Dendritic cell treated with granulocyte-macrophage colony-stimulating factor and Interleukin-4, amounts not matched to agents 40 ng/mL and 50 ng/mL, for 4 days (primary cell): ENCODE data around the gene CNIH4.
"Not testable (repeated sequence)": the region's sequence is repeated elsewhere in the genome, so short reads cannot be mapped to it uniquely, and the experiment has no call there.

Source experiments
- H3K27ac Mint-ChIP-seq: one replicate; pipeline ENCODE4 v1.8.0; 2022; ENCODE audit warnings: mild to moderate bottlenecking, mixed read lengths
- H3K27me3 Mint-ChIP-seq: one replicate; pipeline ENCODE4 v1.8.0; 2022; ENCODE audit warnings: mild to moderate bottlenecking, mixed read lengths
- H3K36me3 Mint-ChIP-seq: one replicate; pipeline ENCODE4 v1.8.0; 2022; ENCODE audit warnings: low read depth, mixed read lengths
- H3K4me1 Mint-ChIP-seq: one replicate; pipeline ENCODE4 v1.8.0; 2022; ENCODE audit warnings: low read depth, mixed read lengths
- H3K4me3 Mint-ChIP-seq: one replicate; pipeline ENCODE4 v1.8.0; 2022; ENCODE audit warnings: mild to moderate bottlenecking, moderate library complexity, mixed read lengths
- H3K9me3 Mint-ChIP-seq: one replicate; pipeline ENCODE4 v1.8.0; 2022; ENCODE audit warnings: mixed read lengths
- intact Hi-C: fragments of 100-400 bp; cut with micrococcal nuclease; formaldehyde crosslinking; loops from one replicate; pipeline ENCODE4 v1.15.0; 2022

CNIH4 gene

GRCh38 chr1:224399887-224400286 is 43.2 kb downstream of the CNIH4 start:
- intact Hi-C loops, result no loop called here
- Mint-ChIP-seq H3K27ac (no peak overlapping the region), H3K27me3 (no peaks in the 10 kb centered on the region), H3K36me3 (peaks cover 96% of the 10 kb centered on the region), H3K4me3 (no peak overlapping the region), H3K4me1 (no peaks in the 10 kb centered on the region), H3K9me3 (no peaks in the 10 kb centered on the region)

- no peaks in the 10 kb centered on the region for H3K9me3 Mint-ChIP-seq
- no peak overlapping the region for H3K4me3 Mint-ChIP-seq
- H3K27ac Mint-ChIP-seq, result no peak overlapping the region
- H3K4me1 Mint-ChIP-seq, result peaks cover 8% of the 10 kb centered on the region
- H3K36me3 Mint-ChIP-seq, result peaks cover 96% of the 10 kb centered on the region
- intact Hi-C loops, result no loop called here
- H3K27me3 Mint-ChIP-seq, result no peaks in the 10 kb centered on the region
These were observed 45.9 kb downstream of the CNIH4 start for GRCh38 chr1:224402472-224403036.

GRCh38 chr1:224404916-224405603 is 48.4 kb downstream of the CNIH4 start:
- H3K27ac Mint-ChIP-seq, result no peak overlapping the region
- peaks cover 95% of the 10 kb centered on the region for H3K36me3 Mint-ChIP-seq
- H3K9me3 Mint-ChIP-seq, result no peaks in the 10 kb centered on the region
- H3K4me1 Mint-ChIP-seq, result peaks cover 8% of the 10 kb centered on the region
- H3K27me3 Mint-ChIP-seq, result no peaks in the 10 kb centered on the region
- intact Hi-C loops, result no loop called here
- no peak overlapping the region for H3K4me3 Mint-ChIP-seq

- Mint-ChIP-seq H3K9me3 (no peaks in the 10 kb centered on the region), H3K36me3 (peaks cover 99% of the 10 kb centered on the region), H3K4me3 (no peak overlapping the region), H3K4me1 (peaks cover 8% of the 10 kb centered on the region), H3K27me3 (no peaks in the 10 kb centered on the region), H3K27ac (no peak overlapping the region)
- intact Hi-C loops, result no loop called here
These were observed 48.9 kb downstream of the CNIH4 start for GRCh38 chr1:224405604-224405970.

- Mint-ChIP-seq H3K9me3 (no peaks in the 10 kb centered on the region), H3K27ac (no peak overlapping the region), H3K4me3 (no peak overlapping the region), H3K36me3 (peaks cover 99% of the 10 kb centered on the region), H3K27me3 (no peaks in the 10 kb centered on the region), H3K4me1 (peaks cover 8% of the 10 kb centered on the region)
- intact Hi-C loops, result no loop called here
These were observed 49.5 kb downstream of the CNIH4 start for GRCh38 chr1:224406216-224406615.

GRCh38 chr1:224407571-224408293 is 51.1 kb downstream of the CNIH4 start:
- Mint-ChIP-seq H3K27me3 (no peaks in the 10 kb centered on the region), H3K36me3 (peaks cover 99% of the 10 kb centered on the region), H3K27ac (no peak overlapping the region), H3K9me3 (no peaks in the 10 kb centered on the region), H3K4me3 (no peak overlapping the region), H3K4me1 (peaks cover 8% of the 10 kb centered on the region)
- intact Hi-C loops, result no loop called here

GRCh38 chr1:224408294-224408590 is 51.6 kb downstream of the CNIH4 start:
- intact Hi-C loops, result no loop called here
- Mint-ChIP-seq H3K9me3 (no peaks in the 10 kb centered on the region), H3K4me3 (no peak overlapping the region), H3K27me3 (no peaks in the 10 kb centered on the region), H3K36me3 (peaks cover 99% of the 10 kb centered on the region), H3K4me1 (peaks cover 8% of the 10 kb centered on the region), H3K27ac (no peak overlapping the region)

GRCh38 chr1:224411766-224412165 is 55.1 kb downstream of the CNIH4 start:
- H3K36me3 Mint-ChIP-seq, result peaks cover 96% of the 10 kb centered on the region
- intact Hi-C loops, result no loop called here
- H3K27ac Mint-ChIP-seq, result no peak overlapping the region
- no peaks in the 10 kb centered on the region for H3K27me3 Mint-ChIP-seq
- H3K9me3 Mint-ChIP-seq, result no peaks in the 10 kb centered on the region
- H3K4me1 Mint-ChIP-seq, result no peaks in the 10 kb centered on the region
- no peak overlapping the region for H3K4me3 Mint-ChIP-seq

GRCh38 chr1:224420106-224420505 is 63.4 kb downstream of the CNIH4 start:
- Mint-ChIP-seq H3K4me3 (no peak overlapping the region), H3K27me3 (no peaks in the 10 kb centered on the region), H3K36me3 (peaks cover 93% of the 10 kb centered on the region), H3K27ac (no peak overlapping the region), H3K4me1 (peaks cover 5% of the 10 kb centered on the region), H3K9me3 (no peaks in the 10 kb centered on the region)
- intact Hi-C loops, result loop anchor here (5.0 kb wide), 2 partner anchors 33 to 37 kb away; no protein-coding TSS in a partner anchor

- no peaks in the 10 kb centered on the region for H3K27me3 Mint-ChIP-seq
- H3K4me3 Mint-ChIP-seq, result no peak overlapping the region
- H3K36me3 Mint-ChIP-seq, result peaks cover 84% of the 10 kb centered on the region
- intact Hi-C loops, result no loop called here
- peaks cover 13% of the 10 kb centered on the region for H3K4me1 Mint-ChIP-seq
- H3K27ac Mint-ChIP-seq, result no peak overlapping the region
- no peaks in the 10 kb centered on the region for H3K9me3 Mint-ChIP-seq
These were observed 68.7 kb downstream of the CNIH4 start for GRCh38 chr1:224425279-224425884.

- Mint-ChIP-seq H3K36me3 (peaks cover 83% of the 10 kb centered on the region), H3K4me1 (peaks cover 18% of the 10 kb centered on the region)
- H3K4me3 Mint-ChIP-seq, H3K27ac Mint-ChIP-seq, H3K27me3 Mint-ChIP-seq, intact Hi-C loops, H3K9me3 Mint-ChIP-seq: not testable (repeated sequence)
These were observed 70.2 kb downstream of the CNIH4 start for GRCh38 chr1:224426869-224427268.

- Mint-ChIP-seq H3K27ac (no peak overlapping the region), H3K4me3 (no peak overlapping the region), H3K36me3 (peaks cover 80% of the 10 kb centered on the region)
These were observed 70.7 kb downstream of the CNIH4 start for GRCh38 chr1:224427346-224427745.

GRCh38 chr1:224428713-224429112 is 72.0 kb downstream of the CNIH4 start:
- H3K4me3 Mint-ChIP-seq, H3K9me3 Mint-ChIP-seq, H3K27me3 Mint-ChIP-seq, intact Hi-C loops: not testable (repeated sequence)
- H3K4me1 Mint-ChIP-seq, result peaks cover 32% of the 10 kb centered on the region
- H3K36me3 Mint-ChIP-seq, result peaks cover 80% of the 10 kb centered on the region
- peak overlapping the region; percentile 50 for H3K27ac Mint-ChIP-seq

More at GRCh38 chr1:224427346-224427745, 70.7 kb downstream of the CNIH4 start:
- H3K4me1 Mint-ChIP-seq, result peaks cover 21% of the 10 kb centered on the region
- no peaks in the 10 kb centered on the region for H3K9me3 Mint-ChIP-seq
- H3K27me3 Mint-ChIP-seq, result no peaks in the 10 kb centered on the region
- intact Hi-C loops, result no loop called here
